HG02938 (cell line): ENCODE results near the gene ARHGEF28.

Experiments used
- ATAC-seq: cut with Tn5 transposase; IDR thresholded peaks from one replicate; pipeline ENCODE4 v1.9.1; 2021; ENCODE audit warnings: mild to moderate bottlenecking, moderate library complexity; ENCODE audit not compliant: unreplicated experiment

ARHGEF28 gene

DNA sequence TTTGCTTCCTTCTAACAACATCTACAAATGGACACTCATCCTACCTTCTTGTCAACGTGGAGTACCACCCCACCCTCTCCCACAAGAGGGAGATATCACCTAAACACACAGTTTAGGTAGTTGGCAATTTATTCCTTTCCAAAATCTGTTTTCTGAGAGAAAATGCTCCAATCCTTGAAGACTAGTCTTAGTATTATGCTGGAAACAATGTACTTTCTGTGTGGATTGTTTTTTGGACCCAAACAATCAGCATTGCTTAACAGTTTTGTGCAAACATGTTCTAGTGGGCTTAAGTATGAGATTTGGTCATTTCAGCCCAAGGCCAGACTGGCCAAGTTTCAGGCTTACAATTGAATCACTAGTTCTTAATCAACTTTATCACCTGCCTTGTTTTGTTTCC, 359.1 kb downstream of the ARHGEF28 start:
- no peak for ATAC-seq

DNA sequence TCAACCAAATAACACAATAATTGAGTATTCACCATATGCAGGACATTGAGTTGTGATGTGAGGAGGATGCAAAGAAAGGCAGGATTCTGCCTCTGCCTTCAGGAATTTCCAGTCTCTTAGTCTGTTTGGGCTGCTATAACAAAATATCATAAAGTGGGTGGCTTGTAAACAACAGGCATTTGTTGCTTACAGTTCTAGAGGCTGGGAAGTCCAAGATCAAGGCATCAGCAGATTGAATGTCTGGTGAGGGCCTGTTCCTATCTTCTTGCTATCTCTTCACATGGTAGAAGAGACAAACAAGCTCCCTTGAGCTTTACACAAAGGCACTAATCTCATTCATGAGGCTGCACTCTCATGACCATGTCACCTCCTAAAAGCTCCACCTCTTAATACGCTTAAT, 360.7 kb downstream of the ARHGEF28 start:
- no peak for ATAC-seq

DNA sequence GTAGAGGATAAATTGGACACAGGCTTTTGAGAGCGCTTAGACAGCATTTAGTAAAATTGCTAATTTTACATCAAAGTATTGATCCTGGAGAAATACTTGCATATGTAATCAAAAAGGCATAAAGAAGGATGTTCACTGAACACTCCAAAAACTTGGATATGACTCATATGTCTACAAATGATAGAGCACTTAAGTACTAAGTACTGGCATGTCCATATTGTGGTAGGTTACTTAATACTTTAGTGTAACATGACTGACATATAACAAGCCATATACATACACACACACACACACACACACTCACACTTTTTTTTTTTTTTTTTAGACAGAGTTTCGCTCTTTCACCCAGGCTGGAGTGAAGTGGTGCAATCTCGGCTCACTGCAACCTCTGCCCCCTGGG, 361.9 kb downstream of the ARHGEF28 start:
- ATAC-seq = no peak

DNA sequence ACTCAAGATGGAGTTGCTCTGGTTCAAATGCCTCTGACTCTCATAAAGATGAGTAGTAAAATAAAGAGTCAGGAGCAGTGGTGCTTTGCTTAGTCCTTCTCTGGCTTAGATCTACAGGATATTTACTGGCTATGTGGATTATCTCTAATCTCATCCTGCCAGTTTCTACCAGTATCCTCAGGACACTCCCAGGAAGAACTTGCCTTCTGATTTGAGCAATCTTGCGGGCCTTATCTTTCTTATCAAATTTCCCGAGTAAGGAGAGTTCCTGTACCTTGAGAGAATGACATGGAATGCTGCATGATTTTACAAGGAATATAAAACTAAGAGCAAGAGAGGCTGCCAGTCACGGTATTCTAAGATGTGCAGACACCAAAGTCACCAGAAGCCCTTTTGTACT, 364.0 kb downstream of the ARHGEF28 start:
- no peak for ATAC-seq
